ENCODE results near the gene PARG.
"Not testable (repeated sequence)": the region's sequence is repeated elsewhere in the genome, so short reads cannot be mapped to it uniquely, and the experiment has no call there.

Gene PARG

GRCh38 chr10:49941447-49942338 lies at the start of gene PARG, which contains the start of gene TIMM23B:
PARG (minus strand) TSS chr10:49942027; CDS start chr10:49941725, 302 bp downstream.
TIMM23B (plus strand) TSS chr10:49942053; CDS start chr10:49942195, 142 bp downstream.
- Mint-ChIP-seq H3K4me1 (peaks cover 31% of the 10 kb centered on the region), H3K36me3 (ENCODE audit: low read depth) (peaks cover 19% of the 10 kb centered on the region), H3K4me3 (peak within 1 kb of the TSS; percentile 98), H3K27ac (peak within 1 kb of the TSS; percentile 93)
- not testable (repeated sequence) for H3K9me3 Mint-ChIP-seq, H3K27me3 Mint-ChIP-seq
- DNase-seq: peak; percentile 77
- ATAC-seq: peak; percentile 92

- H3K36me3 Mint-ChIP-seq (ENCODE audit: low read depth): peaks cover 11% of the 10 kb centered on the region
- H3K4me1 Mint-ChIP-seq, H3K27me3 Mint-ChIP-seq, H3K27ac Mint-ChIP-seq, H3K9me3 Mint-ChIP-seq, H3K4me3 Mint-ChIP-seq, DNase-seq, ATAC-seq: not testable (repeated sequence)
Observed at GRCh38 chr10:49988376-49988775, 46.5 kb upstream of the PARG start, which contains the start of gene AGAP6. AGAP6 (plus strand) TSS chr10:49988406; CDS start chr10:49988716, 310 bp downstream.

- H3K27me3 Mint-ChIP-seq, ATAC-seq, DNase-seq, H3K9me3 Mint-ChIP-seq, H3K4me1 Mint-ChIP-seq, H3K4me3 Mint-ChIP-seq, H3K27ac Mint-ChIP-seq: not testable (repeated sequence)
- H3K36me3 Mint-ChIP-seq (ENCODE audit: low read depth): peaks cover 12% of the 10 kb centered on the region
Observed at GRCh38 chr10:49987207-49987606, 45.4 kb upstream of the PARG start.

DNA sequence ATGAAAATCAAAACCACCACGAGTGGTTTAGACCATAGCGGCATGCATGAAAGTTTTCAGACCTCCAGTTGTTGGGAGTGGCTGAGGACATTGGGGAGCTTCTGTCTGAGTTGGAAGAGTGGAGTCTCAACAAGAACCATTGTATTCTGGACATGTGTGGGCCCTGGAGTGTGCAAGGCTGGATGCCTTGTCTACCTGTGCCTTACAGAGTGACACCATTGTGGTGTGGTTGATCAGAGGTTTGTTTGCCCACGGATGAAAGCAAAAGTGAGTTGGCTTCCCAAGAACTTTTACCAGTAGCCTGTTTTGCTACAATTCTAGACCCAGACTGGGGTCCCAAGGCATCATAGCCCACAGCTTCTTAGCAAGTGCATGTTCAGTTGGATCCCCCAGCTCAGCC lies 35.9 kb upstream of the PARG start:
- not testable (repeated sequence) for DNase-seq, H3K9me3 Mint-ChIP-seq, H3K27ac Mint-ChIP-seq, H3K27me3 Mint-ChIP-seq, H3K4me3 Mint-ChIP-seq
- Mint-ChIP-seq H3K36me3 (ENCODE audit: low read depth) (peaks cover 11% of the 10 kb centered on the region), H3K4me1 (peaks cover 13% of the 10 kb centered on the region)
- ATAC-seq: peak; percentile 63

DNA sequence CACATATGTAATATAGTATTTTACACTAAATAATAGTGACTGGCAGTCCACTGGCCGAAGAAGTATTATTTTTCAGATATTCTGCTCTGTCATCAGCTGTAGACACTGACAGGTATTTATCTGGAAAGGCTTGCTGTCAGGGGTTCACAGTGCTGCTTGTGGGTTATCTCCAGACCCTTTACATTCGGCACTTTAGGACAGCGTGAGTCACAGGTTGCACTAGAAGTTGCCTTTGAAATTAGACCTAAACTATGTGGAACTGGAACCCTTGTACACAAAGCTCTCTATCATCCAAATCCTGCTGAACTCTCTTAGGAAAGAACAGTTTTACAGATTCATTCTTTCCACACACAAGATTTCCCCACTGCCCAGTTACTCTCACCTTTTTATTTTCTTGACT lies 30.3 kb upstream of the PARG start:
- not testable (repeated sequence) for H3K4me1 Mint-ChIP-seq; H3K4me3 Mint-ChIP-seq; H3K9me3 Mint-ChIP-seq; H3K36me3 Mint-ChIP-seq (ENCODE audit: low read depth); H3K27me3 Mint-ChIP-seq; DNase-seq; H3K27ac Mint-ChIP-seq; ATAC-seq

- H3K4me1 Mint-ChIP-seq; H3K27me3 Mint-ChIP-seq; H3K27ac Mint-ChIP-seq; DNase-seq; ATAC-seq; H3K36me3 Mint-ChIP-seq (ENCODE audit: low read depth); H3K4me3 Mint-ChIP-seq; H3K9me3 Mint-ChIP-seq: not testable (repeated sequence)
Observed at GRCh38 chr10:49971466-49971865, 29.6 kb upstream of the PARG start.

- H3K4me3 Mint-ChIP-seq, H3K27me3 Mint-ChIP-seq, H3K4me1 Mint-ChIP-seq, ATAC-seq, DNase-seq, H3K27ac Mint-ChIP-seq, H3K9me3 Mint-ChIP-seq: not testable (repeated sequence)
- H3K36me3 Mint-ChIP-seq (ENCODE audit: low read depth): peaks cover 13% of the 10 kb centered on the region
Observed at GRCh38 chr10:49970331-49970857, 28.6 kb upstream of the PARG start.

DNA sequence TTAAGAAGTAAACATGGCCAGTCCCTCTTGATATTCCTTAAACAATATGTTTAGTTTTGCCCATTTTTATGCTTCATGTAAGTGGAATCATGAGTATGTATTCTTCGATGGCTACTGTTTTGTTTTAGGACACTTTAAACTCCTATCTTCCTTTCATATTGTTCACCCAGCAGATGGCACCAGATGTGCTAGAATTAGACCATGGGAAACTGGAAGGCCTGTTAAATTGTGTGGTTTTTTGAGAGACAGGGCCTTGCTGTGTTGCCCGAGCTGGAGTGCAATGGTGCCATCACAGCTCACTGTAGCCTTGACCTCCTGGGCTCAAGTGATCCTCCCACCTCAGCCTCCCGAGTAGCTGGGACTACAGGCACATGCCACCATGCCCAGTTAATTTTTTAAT lies 11.3 kb upstream of the PARG start:
- not testable (repeated sequence) for H3K4me1 Mint-ChIP-seq

DNA sequence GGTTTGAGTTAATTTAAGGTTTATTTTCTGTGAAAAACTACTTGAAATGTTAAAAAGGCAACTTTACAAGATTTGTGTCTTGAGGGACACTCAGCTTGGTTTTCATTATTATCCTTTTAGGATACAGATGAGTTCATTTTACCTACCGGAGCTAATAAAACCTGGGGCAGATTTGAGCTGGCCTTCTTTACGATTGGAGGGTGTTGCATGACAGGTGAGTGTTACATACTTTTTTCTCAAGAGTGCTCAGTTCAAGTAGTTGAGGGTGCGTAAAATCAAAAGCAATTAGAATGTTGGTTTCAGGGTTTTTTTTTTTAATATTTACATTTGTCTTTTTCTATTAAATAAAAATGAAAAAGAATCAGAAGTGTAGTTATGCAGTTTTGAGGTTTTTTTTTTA lies 10.2 kb upstream of the PARG start:
- peaks cover 25% of the 10 kb centered on the region for H3K36me3 Mint-ChIP-seq (ENCODE audit: low read depth)
- H3K4me3 Mint-ChIP-seq, H3K27me3 Mint-ChIP-seq, ATAC-seq, H3K9me3 Mint-ChIP-seq, DNase-seq, H3K27ac Mint-ChIP-seq, H3K4me1 Mint-ChIP-seq: not testable (repeated sequence)

More for the DNA sequence above, 11.3 kb upstream of the PARG start:
- DNase-seq, ATAC-seq, H3K4me3 Mint-ChIP-seq, H3K9me3 Mint-ChIP-seq, H3K27me3 Mint-ChIP-seq, H3K27ac Mint-ChIP-seq: not testable (repeated sequence)
- H3K36me3 Mint-ChIP-seq (ENCODE audit: low read depth): peaks cover 22% of the 10 kb centered on the region

DNA sequence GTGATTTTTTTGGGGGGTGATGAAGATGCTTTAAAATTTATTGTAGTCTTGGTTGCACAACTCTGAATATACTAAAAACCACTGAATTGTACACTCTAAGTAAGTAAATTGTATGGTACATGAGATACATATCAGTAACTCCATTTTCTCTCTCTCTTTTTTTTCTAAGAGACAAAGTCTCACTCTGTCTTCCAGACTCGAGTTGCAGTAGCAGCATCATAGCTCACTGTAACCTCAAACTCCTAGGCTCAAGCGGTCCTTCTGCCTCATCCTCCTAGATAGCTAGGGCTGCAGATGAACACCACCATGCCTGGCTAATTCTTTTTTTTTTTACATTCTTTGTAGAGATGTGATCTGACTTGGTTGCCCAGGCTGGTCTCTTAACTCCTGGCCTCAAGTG lies 6.9 kb upstream of the PARG start:
- DNase-seq, H3K4me3 Mint-ChIP-seq, H3K27ac Mint-ChIP-seq, H3K27me3 Mint-ChIP-seq, ATAC-seq, H3K9me3 Mint-ChIP-seq: not testable (repeated sequence)
- Mint-ChIP-seq H3K4me1 (peaks cover 14% of the 10 kb centered on the region), H3K36me3 (ENCODE audit: low read depth) (peaks cover 27% of the 10 kb centered on the region)

- H3K27ac Mint-ChIP-seq, H3K4me3 Mint-ChIP-seq, H3K27me3 Mint-ChIP-seq, DNase-seq, H3K9me3 Mint-ChIP-seq, ATAC-seq: not testable (repeated sequence)
- peaks cover 28% of the 10 kb centered on the region for H3K36me3 Mint-ChIP-seq (ENCODE audit: low read depth)
- peaks cover 18% of the 10 kb centered on the region for H3K4me1 Mint-ChIP-seq
Observed at GRCh38 chr10:49948142-49948541, 6.3 kb upstream of the PARG start.

DNA sequence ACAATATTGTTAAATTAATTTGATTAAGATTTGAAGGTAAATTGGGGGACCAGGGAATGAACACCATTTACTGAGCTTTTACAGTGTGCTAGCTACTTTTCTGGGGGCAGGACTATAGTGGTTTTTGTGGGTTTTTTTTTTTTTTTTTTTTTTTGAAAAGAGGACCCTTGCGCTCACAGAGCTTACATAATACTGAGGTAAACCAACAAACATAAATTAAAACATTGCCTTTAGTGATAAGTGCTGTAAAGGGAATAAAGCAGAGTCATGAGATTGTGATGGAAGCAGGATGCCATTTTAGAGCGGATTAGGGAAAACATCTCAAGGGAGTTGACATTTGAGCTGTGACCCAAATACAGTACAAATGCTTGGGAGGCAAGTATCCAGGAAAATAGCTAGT lies 1.8 kb upstream of the PARG start:
- ATAC-seq, H3K9me3 Mint-ChIP-seq, H3K27me3 Mint-ChIP-seq, DNase-seq: not testable (repeated sequence)
- peak overlapping the region; percentile 0 for H3K27ac Mint-ChIP-seq
- peaks cover 27% of the 10 kb centered on the region for H3K36me3 Mint-ChIP-seq (ENCODE audit: low read depth)
- H3K4me3 Mint-ChIP-seq: peak overlapping the region; percentile 98
- peaks cover 35% of the 10 kb centered on the region for H3K4me1 Mint-ChIP-seq

GRCh38 chr10:49942339-49942705 lies 495 bp upstream of the PARG start:
- H3K27me3 Mint-ChIP-seq, DNase-seq, H3K9me3 Mint-ChIP-seq, ATAC-seq: not testable (repeated sequence)
- H3K4me1 Mint-ChIP-seq: peaks cover 34% of the 10 kb centered on the region
- H3K4me3 Mint-ChIP-seq: peak overlapping the region; percentile 98
- peaks cover 23% of the 10 kb centered on the region for H3K36me3 Mint-ChIP-seq (ENCODE audit: low read depth)
- H3K27ac Mint-ChIP-seq: peak overlapping the region; percentile 93

GRCh38 chr10:49931959-49932728 lies 9.7 kb downstream of the PARG start:
- H3K36me3 Mint-ChIP-seq (ENCODE audit: low read depth); ATAC-seq; H3K4me3 Mint-ChIP-seq; H3K27me3 Mint-ChIP-seq; H3K27ac Mint-ChIP-seq; H3K4me1 Mint-ChIP-seq; H3K9me3 Mint-ChIP-seq; DNase-seq: not testable (repeated sequence)

Measured in activated naive CD8-positive, alpha-beta T cell treated with anti-CD3 and anti-CD28 coated beads, Interleukin-2, amount 50 U/mL, for 24 hours (primary cell).